22Rv1 (cell line): ENCODE measurements around the gene OR2W1.

Experiments
- CTCF ChIP-seq: fragments of 450-650 bp; IDR thresholded peaks from 2 replicates; pipeline ENCODE4 v1.5.1; 2017; ENCODE audit warnings: mild to moderate bottlenecking
- ZFX ChIP-seq: fragments of 450-650 bp; IDR thresholded peaks from 2 replicates; pipeline ENCODE4 v1.6.1; 2017; ENCODE audit warnings: antibody characterized with exemption, borderline replicate concordance

GRCh38 chr6:29092957-29093356 is 48.0 kb upstream of the OR2W1 start:
- TF ChIP-seq CTCF, result no peak
- TF ChIP-seq ZFX, result no peak
